GM19397 (cell line): Measurements from ENCODE around the gene SIRT4.
"Not testable (repeated sequence)": the region's sequence is repeated elsewhere in the genome, so short reads cannot be mapped to it uniquely, and the experiment has no call there.

ENCODE experiments used
- ATAC-seq: cut with Tn5 transposase; IDR thresholded peaks from one replicate; pipeline ENCODE4 v1.9.1; 2021; ENCODE audit warnings: mild to moderate bottlenecking, moderate library complexity; ENCODE audit not compliant: unreplicated experiment

Gene SIRT4, protein sequence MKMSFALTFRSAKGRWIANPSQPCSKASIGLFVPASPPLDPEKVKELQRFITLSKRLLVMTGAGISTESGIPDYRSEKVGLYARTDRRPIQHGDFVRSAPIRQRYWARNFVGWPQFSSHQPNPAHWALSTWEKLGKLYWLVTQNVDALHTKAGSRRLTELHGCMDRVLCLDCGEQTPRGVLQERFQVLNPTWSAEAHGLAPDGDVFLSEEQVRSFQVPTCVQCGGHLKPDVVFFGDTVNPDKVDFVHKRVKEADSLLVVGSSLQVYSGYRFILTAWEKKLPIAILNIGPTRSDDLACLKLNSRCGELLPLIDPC

DNA sequence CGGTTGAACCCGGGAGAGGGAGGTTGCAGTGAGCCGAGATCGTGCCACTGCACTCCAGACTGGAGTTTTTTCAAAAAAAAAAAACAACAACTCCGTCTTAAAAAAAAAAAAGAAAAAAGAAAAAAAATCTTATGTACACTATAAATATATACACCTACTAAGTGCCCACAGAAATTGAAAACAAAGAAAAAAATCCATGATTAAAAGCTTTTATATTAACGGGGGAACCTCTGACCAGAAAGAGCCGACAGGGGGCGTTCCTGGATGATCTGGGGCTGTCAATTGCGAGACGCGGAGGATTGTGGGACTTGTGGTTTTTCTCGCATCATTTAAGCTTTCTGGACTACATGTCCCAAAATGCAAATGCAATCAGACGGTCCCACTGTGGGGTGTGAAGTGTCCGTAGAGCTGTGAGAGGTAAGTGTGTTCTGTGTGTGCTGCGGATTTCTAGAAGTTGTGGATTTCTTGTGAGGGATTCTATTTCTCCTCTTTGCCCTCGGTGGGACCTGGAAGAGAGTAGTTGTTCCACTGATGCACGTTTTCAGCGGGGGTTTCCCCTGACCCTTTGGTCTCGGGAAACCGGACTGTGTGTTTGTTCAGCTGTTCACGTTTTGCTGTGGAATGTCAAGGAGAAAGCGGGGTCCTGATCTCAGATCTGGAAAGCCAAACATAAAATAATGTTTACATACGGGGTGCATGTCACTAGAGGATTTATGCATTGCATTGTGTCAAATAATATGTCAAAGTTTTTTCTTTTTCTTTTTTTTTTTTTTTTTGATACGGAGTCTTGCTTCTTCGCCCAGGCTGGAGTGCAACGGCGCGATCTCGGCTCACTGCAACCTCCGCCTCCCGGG, at the start of gene SIRT4:
SIRT4 (plus strand) TSS at position 360 of the 854 bp plus-strand sequence. CDS start 1,241 bp downstream, outside the sequence.
- ATAC-seq = peak; percentile 95

DNA sequence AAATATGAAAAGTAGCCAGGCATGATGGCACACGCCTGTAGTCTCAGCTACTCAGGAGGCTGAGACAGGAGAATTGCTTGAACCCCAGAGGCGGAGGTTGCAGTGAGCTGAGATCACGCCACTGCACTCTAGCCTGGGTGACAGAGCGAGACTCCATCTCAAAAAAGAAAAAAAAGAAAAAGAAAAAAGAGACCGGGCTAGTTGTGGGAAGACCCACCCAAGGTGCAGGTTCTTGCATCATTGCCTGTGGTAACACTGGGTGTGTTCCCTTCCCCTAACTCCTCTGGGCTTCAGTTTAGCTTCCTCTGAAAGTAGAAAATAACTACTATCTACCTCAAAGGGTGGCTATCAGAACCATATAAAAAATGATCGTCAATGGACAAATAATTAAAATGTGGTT, 48.8 kb upstream of the SIRT4 start:
- not testable (repeated sequence) for ATAC-seq

DNA sequence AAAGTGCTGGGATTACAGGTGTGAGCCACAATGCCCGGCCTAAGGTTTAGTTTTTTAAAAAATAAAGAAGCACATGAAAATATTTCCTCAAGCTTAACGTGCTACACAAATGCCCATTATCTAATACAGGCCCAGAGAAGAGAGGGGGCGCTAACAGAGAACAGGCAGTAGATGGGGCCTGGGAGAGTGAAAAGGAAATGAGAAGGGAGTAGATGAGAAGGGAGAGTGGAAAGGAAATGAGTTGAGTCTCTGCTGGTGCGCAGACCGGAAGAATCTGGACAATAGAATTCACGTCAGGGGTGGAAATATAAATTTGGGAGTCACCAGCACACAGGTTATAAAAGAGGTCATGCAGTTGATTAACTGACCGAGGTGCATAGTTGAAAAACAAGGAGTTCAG, 47.3 kb upstream of the SIRT4 start:
- ATAC-seq = no peak

DNA sequence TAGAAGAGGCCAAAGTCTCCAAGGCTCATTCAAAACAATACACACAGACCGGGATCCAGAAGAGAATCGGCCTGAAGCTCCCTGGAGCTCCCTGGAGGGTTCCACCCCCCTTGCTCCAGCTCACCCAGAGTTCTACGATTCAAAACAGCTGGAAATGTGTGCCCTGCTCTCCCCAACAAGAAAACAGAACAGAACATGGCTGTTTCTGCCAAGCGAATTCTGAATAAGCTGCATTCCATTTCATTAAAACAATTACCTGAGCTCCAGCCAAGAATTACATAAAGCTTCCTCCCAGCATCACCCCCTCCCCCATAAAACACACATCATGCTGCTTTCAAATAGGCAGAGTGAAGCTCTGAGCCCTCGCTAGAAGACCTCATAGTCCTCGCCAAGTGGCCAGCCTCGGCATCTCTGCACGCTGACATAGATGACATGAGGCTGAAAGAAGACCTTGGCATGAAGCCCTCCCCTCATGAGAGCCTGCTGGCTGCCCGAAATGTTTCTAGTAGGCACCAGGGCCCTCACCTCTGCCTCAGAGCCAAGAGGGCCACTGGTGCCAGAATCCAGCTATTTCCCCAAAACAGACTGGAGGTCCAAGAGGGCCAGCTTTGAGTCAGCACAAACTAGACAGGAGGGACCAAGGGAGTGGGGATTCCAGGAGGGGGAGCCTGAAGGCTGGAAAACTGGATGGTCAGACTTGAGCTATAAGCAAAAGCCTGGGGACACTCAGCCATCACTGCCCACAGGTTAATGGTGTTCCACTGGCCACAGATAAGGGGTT, 44.9 kb upstream of the SIRT4 start:
- no peak for ATAC-seq

DNA sequence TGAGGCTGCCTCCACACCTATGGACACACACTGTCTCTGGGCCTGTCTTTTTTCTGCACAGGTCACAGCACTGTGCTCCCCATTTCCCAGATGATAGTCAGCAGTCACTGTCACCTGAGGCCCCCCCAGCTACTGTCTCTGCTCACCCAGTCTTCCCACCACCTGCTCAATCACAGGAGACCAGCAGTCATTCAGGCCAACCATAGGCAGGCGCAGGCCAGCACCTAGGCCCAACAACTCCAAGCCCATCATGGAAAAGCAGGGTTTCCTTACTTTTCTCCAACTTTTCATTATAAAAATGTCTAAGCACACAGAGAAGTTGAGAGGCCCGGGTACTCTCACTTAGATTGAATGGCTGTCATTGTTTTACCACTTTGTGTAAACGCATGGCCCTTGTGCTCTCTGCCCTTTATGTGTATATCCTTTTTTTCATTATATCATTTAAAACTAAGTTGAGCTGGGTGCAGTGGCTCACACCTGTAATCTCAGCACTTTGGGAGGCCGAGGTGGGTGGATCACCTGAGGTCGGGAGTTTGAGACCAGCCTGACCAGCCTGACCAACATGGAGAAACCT, 43.7 kb upstream of the SIRT4 start:
- ATAC-seq = no peak

DNA sequence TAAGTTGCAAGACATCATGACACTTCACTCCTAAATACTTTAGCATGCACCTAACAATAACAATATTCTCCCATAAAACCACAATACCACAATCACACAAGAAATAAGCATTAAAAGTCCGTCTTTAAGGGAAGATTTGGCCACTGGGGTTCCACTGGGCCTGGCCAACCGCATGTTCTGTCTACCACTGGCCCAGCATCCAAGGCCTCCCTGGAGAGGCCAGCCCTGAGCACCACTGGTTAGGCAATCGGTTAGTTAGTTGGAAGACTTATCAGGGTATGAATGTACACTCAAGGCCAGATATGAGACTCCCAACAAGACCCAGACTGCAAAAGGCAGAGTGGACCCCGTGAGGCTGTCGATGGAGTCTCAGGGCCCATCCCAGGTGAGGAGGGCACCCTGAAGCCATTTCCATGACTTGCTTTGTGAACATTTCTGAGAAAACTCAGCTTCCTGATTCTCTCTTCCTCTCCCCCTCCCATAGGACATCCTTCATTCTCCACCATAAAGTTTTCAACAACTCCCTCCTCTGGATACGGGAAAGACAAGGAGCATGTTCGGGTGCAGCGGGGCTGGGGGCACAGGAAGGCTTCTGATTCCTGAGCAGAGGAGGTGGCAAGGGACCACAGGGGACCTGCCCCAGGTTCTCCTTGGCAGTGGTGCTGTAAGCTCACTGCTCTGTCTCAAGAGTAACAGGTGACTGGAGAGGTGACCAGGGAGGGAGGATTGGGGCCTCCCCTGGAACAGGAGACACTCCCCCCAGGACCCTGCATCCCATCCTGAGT, 42.5 kb upstream of the SIRT4 start:
- ATAC-seq = no peak

DNA sequence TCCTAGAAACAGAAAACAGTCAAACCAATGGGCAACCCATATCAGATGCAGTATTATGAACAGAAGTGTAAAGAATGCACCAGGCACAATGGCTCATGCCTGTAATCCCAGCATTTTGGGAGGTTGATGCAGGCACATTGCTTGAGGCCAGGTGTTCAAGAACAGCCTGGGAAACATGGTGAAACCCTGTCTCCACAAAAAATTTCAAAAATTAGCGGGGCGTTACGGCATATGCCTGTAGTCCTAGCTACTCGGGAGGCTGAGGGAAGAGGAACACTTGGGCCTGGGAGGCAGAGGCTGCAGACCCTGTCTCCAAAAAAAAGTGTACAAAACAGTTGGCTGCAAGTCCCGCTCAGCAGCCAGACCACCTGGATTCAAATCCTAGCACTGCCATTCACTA, 41.5 kb upstream of the SIRT4 start:
- ATAC-seq = no peak

DNA sequence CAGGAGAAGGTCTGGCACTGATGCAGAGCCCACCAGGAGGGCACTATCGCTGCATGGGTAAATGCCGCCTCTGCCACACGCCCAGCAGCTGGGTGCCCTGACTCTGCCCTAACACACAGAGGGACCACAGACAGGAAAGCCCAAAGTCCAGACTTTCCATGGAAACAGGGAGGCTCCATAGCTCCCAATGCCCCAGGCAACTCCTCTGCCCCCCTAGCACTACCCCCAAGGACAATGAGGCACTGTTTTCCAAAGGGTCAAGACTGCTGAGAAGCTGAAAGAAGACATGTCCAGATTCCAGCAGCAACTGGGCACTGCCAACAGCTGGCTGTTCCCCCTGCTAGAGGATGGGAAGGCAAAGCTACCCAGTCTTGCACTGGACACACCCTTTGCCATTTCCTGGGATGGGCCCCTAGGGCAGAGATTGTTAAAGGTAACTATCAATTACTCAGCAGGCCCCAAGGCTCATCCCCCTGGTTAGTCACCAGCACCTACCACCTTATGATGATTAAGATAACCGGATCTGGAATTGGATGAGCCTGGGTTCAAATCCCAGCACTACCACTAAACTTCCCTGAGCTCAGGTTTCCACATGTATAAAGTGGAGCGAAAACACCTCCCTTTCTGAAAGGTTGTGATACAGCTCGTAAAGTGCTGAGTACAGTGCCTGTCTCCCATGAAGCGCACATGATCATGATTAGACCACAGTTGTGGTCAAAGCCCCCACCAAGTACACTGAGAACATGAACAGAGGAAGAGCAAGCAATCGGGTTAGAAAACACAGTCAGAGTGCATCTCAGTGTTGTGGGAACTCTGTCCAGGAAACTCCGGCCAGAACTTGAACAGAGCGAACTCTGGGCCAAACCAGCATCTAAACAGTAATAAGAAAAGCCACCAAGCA, 39.9 kb upstream of the SIRT4 start:
- no peak for ATAC-seq

DNA sequence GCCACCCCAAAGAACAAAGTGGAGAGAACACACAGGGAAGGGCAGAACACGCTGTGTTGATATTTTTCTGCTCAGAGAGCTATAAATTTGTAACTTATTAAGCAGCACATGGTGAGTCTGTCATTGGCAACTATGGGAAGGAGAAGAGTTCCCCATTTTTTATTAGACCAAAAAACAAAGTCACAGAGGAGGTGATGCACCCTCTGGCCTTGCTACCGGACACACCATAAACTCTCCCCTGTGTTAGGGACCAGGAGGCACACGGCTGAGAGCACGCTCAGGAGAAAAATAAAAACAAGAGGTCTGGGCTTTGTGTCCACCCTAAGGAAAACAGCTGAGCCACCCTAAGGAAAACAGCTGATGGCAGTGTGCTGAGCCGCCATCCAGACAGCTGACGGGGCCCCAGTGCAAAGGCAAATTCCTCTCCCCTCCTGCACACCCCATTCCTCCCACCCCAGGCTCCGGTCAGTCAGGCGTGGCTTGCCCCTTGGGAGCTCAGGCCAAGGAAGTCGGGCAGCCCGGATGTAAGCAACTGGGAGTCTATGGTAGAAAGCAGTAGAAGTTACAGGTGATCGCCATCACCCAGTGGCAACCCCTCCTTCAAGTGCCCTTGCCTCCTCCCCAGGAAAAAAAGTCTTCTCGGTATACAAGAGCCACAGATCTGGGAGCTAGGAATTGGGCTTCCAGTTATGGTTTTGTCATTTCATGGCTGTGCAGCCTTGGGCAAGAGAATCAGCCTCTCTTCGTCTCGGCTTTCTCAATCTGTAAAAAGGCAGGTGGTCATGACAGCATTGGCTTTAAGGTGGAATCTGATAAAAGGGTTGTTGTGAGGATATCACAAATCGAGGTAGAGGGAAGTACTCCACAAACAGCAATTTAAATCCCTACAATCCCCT, 39.0 kb upstream of the SIRT4 start:
- ATAC-seq = no peak

DNA sequence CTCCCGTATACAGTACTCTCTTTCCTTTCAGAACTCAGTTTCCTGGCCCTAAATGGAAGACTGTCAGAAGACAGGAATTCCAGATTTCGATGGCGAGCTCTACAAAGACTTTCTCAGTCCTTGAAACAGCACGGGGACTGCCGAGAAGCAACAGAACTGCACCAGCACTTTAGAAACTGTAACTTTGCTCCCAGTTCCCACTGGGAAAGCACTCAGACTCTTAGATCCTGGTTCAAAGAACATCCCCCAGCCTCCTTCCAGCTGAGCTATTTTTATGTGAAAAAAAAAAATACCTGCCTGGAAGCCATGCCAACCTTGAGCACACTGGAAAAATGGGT, 38.4 kb upstream of the SIRT4 start:
- ATAC-seq = no peak

DNA sequence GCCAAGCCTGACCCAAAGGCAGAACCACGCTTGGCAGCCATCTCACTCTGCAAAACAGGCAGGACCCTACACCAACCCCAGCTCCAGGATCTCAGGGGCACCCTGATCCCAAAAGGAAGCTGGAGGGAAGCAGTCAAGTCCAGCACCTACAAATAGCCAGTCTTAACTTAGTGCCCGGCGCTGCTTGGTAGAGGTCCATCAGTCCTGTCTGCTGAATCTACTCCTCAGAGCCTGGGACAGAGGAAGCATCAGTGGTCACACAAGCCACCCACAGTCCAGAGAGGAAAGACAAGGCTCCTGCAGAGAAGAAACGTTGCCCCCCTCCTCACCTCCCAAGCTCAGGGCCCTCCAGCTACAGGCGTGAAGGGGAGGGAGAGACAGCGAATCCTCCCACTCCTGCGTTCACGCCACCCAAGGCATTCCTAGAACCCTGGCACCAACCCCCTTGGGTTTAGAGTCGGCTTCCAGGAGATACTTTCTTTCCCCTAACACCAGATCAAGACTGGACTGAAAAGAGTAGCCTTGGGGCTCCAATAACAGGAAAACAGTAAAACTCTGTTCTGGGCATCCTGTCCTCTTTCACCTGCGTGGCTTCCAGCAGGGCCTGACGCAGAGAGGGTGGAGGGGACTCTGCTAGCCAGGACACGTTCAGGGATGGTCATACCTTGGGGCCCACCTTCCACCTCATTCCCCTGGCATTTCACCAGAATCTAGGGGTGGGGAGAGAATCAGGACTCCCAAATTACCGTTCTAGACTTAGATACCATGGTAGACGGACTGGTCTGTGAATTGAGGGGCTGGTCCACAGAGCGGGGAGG, 37.8 kb upstream of the SIRT4 start:
- ATAC-seq = no peak

DNA sequence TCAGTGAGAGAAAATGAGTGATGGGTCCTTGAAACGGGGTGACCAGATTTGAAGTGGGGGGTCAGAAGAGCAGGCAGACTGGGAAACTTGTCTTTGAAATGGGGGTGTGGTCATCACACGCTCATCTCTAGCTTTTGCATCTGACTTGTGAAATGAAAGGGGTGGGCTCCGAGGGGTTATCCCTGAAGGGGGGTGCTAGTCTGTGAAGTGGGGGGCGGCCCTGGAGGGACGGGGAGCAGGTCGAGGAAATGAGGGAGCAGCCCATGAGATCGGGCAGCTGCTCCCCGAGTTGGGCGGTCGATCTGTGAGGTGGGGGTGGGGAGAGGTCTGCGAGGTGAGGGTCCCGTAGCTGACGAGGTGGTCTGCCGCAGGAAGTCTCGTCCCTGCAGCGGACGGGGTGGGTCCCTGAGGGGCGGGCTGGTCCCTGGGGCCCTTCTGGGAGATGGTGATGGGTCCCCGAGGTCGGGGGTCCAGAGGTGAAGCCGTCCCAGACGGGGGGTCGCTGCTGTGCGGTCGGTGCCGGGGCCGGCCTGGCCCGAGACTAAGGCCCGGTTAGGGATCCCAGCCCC, 37.1 kb upstream of the SIRT4 start:
- no peak for ATAC-seq

DNA sequence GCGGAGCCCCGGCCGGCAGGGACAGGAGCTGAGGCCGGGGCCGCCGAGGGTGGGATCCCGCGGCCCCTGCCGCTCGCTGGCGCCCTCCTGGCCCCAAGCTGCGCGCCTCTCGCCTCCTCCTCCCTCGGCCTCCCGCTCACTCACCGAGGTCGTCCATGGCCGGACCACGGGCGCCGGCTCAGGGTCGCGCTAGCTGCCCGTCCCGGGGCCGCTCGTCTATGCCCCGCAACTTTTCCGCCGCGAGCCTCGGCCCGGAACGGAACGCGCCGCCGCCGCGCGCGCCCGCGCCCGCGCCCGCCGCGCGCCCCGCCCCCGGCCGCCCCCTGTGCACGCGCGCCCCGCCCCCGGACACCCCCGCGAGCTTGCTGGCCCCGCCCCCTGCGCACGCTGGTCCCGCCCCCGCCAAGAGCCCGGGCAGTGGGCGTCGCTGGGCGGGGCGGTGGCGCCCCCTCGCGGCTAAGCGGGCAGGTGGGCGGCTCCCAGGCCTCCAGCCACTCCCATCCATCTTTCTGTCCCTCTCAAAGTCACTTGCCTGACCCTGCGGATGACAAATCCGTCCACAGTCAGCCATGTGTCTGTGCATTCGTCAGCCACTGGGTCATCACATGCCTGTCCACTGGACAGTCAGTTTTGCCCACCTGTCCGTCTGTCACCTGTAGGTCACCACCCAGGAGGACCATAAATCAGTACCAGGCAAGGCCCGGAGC, 36.5 kb upstream of the SIRT4 start, which contains the start of gene PXN:
PXN (minus strand) TSS at position 258 of the 707 bp plus-strand sequence; CDS start at position 157, 101 bp downstream.
- peak; percentile 72 for ATAC-seq

DNA sequence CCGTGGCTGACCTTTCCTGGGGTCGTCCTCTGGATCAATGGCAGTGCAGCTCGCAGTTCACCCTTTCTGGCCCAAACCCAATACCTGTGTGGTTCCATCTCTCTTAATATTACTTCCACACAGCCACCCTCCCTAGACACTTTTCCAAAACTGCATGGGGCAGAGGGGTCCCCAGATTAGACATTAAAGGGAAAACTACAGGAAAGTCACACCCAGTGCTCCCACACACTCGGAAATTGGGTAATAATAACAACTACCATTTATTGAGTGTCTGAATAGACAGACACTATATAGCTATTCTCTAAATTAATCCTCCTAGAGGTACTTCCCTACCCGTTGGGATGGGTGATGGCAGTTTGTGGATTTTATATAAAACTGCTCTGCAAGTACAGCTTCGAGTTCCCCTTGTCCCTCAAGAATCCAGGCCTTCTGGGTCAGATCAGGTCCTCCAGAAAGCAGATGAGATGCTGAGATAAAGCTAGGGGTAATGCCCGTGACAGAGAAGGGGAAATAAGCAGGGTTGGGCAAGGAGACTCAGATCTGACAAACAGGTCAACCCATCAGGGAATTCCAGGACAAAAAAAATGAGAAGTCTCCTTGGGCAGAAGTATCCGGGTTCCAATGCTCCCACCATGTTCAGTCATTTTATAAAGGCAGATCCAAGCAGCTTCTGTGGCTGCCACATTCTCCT, 35.8 kb upstream of the SIRT4 start:
- ATAC-seq = no peak

DNA sequence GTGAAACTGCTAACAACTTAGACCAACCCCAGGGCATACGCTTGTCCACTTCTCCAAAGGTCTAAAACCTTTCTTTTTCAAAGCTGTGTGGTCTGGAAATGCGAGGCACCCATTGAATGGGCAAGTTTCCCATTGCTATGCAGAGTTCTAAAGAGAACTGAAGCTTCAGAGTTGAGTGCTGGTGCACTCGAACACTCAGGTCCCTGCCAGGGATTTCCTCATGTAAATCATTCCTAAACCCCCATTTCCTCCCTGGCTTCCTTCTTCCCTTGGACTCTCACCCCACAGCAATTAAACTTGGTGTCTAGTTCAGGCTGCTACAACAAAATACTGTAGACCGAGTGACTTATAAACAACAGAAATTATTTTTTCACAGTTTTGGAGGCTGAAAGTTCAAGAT, 34.4 kb upstream of the SIRT4 start:
- ATAC-seq = no peak

DNA sequence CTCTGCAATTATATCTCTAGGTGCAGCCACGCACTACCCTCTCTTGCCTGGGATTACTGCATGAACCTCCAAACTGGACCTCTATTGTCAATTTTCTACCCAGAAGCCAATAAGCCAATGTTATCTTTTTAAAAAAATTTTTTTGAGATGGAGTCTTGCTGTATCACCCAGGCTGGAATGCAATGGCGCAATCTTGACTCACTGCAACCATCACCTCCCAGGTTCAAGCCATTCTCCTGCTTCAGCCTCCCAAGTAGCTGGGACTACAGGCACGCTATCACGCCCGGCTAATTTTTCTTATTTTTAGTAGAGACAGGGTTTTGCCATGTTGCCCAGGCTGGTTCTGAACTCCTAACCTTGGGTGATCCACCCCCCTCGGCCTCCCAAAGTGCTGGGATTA, 25.4 kb upstream of the SIRT4 start:
- ATAC-seq = no peak
